NCI-H446 treated with DMSO at 0.1 percent for 48 hours (cell line): ENCODE results near the gene ERF.

ENCODE experiments used
- DNase-seq: peaks from one replicate; lab custom pipeline; 2025; lab: John Stamatoyannopoulos, UW

The ERF gene

DNA sequence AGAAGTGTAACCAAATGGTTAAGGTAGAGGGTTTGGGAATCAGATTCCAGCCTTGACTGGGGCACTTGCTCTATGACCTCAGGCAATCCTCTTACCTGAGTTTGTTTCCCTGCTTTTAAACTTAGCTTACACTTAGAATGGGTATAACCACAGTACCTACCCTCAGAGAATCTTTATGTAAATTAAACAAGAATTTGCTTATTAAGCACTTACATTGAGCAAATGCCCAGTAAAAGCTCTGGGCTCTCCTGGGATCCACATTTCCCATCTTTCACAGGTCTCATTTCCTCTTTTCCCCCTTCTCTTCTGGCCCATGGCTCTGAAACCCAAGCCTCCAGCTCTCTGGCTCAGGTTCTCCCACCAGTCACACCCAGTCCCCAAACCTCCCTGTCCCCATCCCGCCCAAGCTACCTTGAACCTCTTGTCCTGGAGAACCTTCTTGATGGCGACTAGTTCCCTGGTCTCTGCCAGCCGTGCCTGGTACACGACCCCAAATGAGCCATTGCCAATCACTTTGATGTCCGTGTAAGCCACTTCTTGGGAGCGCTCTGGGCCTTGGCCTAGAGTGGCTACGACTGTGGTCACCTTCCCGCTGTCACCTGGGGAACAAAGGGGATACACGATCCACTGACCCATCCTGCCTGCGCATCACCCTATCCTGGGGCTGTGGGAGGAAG is 15.2 kb downstream of the ERF start:
- no peak for DNase-seq

DNA sequence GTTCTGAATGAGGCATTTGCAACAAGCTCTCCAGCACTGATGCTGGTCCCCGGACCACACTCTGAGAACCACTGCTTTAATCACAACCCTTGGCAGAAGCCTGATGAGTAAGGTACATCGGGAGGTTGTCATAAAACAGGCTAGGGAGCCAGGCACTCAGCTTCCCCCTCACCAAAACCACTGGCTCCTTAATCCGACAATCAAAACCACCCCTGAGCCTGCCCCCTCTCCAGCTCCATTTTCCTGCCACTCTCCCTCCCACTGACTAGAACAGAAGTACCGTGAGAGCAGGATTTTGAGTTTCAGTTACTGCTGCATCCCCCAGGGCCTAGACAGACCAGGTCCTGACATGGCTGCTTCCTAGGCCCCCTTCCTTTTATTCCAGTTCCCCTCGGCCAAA is 19.7 kb downstream of the ERF start:
- no peak for DNase-seq

DNA sequence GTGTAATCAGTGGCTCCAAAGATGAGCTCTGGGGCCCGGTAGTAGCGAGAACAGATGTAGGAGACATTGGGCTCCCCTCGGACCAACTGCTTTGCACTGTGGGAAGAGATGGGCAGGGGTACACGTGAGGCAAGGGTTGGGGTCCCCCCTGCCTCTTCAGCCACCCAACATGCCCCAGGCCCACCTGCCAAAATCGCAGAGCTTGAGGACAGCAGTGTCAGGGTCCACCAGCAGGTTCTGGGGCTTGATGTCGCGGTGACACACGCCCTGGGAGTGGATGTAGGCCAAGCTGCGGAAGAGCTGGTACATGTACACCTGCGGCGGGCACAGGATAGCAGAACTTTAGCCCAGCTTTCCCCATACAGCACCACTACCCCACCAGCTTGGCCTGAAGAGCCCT is 20.6 kb downstream of the ERF start:
- DNase-seq: no peak

DNA sequence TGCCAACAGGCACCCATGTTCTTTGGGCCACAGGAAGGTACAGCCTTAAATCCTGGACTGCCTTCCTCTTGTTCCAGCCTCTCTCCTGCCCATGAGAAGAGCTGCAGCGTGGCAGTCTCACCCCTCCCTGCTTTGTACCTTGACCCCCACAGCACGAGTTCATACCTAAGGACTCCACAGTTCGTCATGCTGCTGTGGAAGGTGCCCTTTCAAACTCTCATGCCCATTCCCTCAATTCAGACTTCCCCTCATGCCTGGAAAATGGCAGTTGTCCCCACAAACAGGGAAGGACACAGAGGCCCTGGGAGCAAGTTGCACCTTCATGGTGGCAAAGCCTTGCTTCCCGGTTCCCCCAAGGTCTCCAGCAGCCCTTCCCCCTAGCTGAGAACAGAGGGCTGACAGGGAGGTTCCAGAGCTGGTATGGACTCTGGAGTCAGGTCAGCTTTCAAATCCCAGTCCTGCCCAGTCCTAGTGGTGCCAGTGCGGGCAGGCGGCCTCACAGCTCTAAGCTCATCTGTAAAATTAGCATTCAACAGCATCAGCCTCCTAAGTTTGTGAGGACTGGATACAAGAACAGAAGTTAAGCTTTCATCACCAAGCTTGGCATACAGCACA is 21.1 kb downstream of the ERF start:
- DNase-seq: no peak

DNA sequence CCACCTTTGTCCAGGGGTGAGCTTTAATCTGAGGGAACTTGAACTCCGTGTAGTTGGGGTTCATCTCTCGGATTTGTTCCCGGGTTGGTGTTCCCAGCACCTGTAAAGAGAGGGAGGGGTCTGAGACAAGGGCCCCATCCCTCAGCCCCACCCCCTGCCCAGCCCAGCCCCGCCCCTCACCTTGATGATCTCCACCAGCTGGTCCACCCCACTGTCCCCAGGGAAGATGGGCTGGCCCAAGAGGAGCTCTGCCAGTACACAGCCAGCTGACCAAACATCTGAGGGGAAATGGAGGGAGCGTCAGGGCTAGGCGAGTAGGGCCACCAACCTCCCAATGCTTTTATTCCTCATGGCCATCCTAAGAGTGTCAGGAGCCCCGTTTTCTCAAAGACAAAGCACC is 21.8 kb downstream of the ERF start:
- DNase-seq: no peak

DNA sequence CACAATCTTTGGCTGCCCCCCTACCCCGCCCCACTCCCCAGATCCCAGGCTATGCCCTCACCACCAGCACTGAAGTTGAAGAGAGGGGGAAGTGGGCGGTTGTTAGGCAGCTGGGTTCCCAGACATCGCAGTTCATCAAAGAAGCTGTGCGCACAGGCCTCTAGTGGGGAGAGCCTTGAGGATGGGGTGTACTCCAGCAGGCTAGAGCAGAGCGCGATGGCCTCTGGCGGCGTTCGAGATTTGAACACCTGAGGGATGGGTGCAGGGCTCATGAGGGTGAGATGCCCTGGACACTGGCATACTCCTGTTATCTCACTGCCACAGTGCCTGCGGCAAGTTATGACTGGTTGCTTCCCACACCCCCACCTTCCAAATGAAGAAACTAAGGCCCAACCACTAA is 22.5 kb downstream of the ERF start:
- no peak for DNase-seq

DNA sequence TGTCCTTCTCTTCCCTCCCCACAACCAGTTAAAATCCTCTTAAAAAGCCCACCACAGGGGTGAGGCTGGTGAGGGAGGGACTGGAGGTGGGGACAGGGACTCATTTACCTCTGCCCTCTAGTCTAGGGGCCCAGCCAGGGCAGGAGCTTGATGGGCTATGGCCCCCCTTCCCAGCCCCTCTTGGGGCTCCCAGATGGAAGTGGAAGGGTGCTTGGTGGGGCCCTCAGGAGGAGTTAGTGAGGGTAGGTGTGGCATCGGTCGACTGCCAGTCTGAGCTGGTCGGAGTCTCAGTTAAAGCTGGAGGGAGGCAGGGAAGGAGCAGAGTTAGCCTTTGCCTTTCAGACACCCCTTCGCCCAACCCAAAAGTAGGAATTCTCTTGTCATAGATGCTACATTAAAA is 24.4 kb downstream of the ERF start:
- DNase-seq: no peak

DNA sequence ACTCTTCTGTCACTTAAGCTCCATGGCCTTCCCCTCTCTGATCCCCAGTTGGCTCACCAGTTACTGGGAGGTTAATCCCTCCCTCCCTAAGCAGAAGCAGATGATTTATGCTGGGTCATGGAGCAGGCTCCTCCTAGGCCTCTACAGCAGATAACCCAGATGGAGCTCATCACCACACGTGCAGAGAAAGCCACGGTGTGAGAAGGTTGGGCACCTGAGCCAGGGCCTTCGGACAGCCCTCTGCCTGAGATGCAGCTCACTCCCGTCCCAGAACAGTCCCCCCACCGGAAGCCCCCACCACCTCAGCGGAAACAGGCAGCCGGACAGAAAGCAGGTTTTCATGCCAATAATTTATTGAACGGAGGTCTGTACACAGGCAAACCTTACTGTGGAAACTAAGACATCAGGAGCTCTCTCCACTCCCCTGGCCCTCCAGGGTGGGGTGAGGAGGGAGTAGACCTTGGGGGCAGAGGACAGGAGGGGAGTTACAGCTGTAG is 25.0 kb downstream of the ERF start:
- no peak for DNase-seq

DNA sequence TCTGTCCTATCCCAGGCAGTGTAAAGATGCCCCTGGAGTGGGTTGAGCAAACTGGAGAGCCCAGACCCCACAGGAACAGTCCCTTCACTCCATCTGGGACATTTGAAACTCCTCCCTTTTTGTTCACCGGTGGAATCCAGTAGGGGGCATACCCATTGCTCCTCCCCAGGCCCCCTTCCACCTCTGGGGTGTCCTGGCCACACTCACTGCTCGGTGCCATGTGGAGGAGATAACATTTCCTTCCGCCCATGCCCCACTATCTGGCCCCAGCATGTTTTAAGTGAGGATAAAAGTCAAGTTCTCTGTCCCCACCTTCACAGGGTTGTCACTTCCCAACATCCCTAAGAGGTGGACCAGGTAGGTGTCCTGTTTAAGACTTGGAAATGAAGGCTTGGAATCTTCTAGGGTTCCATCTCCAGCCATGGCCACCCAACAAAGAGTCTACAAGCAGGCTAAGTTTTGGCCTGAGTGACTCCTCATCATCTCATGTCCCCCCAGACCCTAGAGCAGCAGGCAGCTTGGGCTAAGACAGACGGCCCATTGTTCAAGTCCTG is 25.6 kb downstream of the ERF start:
- DNase-seq: no peak

DNA sequence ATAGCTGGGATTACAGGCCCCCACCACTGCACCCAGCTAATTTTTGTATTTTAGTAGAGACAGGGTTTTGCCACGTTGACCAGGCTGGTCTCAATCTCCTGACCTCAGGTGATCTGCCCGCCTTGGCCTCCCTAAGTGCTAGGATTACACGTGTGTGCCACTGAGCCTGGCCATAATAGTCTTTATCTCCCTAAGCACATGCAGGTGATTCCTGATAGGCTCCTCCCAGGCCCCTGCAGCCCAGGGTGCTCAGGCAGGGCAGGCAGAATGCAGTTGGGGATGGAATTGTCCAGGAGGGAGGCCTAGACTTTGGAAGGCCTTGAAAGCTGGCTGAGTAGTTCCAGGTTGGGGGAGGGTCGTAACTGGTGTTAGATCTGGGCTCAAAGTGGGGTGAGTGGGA is 26.3 kb downstream of the ERF start:
- DNase-seq: no peak

DNA sequence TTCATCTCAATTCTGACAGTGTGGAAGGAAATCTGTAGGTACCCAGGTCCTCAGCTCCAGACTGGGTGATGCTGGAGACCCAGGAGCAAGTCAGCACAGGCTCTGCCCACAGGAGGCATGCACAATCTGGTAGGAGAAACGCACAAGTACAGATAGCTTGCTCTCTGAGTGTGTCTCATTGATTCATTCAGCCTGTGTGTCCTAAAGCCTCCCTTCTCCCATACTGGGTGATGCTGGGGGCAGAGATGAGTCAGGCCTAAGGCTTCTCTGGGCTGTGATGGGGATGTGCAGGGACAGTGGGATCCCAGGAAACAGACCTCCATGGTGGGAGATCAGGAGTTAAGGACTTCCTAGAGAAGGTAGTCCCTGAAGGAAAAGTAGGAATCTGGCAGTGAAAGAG is 28.0 kb downstream of the ERF start:
- DNase-seq: no peak

DNA sequence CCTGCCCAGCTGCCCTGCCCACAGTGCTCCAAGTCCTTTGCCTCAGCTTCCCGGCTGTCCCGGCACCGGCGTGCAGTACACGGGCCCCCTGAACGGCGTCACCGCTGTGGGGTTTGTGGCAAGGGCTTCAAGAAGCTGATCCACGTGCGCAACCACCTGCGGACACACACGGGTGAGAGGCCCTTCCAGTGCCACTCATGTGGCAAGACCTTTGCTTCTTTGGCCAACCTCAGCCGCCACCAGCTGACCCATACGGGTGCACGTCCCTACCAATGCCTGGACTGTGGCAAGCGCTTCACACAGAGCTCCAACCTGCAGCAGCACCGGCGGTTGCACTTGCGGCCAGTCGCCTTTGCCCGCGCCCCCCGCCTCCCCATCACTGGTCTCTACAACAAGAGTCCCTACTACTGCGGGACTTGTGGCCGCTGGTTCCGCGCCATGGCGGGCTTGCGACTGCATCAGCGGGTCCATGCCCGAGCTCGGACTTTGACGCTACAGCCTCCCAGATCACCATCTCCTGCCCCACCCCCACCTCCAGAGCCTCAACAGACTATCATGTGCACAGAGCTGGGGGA is 29.1 kb downstream of the ERF start:
- no peak for DNase-seq

DNA sequence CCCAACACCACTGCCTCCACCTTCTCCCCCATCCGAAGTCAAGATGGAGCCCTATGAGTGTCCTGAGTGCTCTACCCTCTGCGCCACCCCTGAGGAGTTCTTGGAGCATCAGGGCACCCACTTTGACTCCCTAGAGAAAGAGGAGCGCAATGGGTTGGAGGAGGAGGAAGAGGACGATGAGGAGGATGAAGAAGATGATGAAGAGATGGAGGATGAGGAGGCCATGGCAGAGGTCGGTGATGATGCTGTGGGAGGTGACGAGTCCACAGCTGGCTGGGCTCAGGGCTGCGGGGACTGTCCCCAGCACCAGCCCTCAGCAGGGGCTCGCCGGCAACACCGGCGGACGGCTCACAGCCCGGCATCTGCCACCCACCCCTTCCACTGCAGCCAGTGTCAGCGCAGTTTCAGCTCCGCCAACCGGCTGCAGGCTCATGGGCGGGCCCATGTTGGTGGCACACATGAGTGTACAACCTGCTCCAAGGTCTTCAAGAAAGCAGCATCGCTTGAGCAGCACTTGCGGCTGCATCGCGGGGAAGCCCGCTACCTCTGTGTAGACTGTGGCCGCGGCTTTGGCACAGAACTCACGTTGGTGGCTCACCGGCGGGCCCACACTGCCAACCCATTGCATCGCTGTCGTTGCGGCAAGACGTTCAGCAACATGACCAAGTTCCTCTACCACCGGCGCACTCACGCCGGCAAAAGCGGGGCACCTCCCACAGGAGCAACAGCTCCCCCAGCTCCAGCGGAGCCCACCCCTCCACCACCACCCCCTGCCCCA is 29.8 kb downstream of the ERF start:
- no peak for DNase-seq

DNA sequence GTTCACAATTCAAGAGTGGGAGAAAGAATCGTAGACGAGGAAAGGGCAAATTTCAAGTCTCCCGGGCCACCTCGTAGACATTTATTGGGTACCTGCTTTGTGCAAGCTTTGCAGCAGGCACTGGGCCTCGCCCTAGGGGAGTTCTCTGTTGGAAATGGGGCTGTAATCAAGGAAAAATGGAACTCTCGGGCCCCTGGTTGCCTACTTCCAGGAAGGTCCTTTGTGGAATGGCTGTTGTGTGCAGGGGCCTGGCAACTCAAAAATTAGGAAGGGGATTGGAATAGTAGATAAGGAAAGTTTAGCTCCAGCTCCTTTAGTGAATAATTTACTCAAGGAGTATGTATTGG is 34.2 kb downstream of the ERF start:
- DNase-seq: no peak

DNA sequence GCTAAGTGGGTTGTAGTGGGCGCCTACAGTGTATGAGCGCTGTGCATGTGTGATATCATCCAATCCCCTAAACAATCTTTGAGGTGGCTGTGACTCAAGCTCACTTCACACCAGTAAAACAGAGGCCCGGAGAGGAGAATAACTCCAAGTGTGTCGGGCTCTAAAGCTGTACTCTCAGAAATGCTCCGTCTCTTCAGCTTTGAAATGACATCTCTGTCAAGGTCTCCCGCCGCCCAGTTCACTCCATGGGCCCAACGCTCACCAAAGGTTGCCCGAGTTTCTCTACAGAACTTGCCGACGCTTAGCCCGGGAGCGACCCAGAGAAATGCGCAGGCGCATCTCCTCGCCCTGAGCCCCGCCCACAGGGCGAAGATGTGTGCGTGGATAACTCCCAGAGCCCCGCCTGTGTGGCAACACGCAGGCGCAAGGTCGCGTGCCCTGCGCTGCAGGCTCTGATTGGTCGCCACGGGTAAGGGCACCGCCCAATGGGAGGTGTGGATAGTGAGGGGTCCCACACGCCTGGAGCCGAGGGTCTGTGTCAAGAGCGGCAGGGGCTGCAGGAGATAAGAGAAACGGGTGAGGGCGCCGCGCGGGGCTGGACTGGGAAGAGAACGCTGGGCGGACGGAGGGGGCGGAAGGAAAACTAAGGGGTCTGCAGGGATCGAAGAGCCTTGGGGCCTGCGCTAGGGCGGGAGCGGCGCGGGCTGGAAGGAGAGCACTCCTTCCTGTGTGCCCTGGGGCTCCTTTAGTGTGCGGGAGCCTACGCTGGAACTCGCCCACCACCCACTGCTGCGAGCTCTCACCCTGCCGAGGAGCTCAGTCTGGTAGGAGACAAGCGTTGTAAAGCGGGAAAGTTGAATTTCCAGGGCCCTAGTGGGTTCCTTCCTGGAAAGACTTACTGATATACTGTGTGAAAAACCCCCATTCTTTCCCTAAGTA is 34.8 kb downstream of the ERF start, which contains the start of gene ZNF526:
Gene ZNF526, plus strand, starts transcription at position 501 of the 939 bp plus-strand sequence. CDS start 4,092 bp downstream, outside the sequence.
- DNase-seq: peak; percentile 95

DNA sequence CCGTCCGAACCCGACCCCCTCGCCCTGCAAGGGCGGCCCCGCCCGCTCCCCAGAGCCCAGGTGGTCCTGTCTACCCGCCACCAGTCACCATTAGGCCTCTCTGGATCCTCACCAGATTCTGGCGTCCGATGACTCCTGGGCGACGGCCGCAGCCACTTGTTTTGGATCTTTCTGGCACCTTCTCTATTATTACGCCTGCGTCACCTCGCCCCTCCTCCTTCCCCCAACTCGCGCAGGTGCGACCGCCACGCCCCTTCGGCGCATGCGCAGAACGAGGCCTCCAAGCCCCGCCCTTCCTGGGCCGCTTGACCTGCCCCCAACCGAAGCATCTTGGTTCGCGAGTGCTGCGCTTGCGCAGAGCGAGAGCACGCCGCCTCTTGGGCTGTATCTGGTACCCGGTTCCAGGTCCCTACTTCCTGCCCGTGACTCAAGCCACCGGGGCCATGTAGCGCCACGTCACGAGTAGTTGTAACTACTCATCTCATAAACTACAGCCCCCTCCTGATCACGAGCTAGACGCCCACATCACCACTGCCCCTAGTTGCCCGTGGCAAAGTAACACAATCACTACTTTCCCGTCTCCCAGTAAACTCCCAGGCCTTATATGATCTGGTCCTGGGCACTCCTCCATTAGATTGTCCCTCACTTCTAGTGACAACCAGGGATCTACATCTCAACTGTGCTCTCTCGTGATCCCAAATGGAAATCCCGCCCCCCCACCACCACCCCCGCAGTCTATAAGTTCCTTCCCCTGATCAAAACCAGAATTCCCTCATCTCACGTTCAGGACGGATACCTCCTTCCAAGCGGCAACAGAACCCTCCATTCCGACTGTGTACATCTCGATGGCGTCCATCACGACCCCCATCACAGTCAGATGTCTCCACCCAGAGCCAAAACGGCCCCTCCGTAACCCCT is 37.1 kb downstream of the ERF start, which contains the start of gene DEDD2:
Gene DEDD2, minus strand, starts transcription at position 158 of the 918 bp plus-strand sequence. CDS start 670 bp downstream, outside the sequence.
- DNase-seq: peak; percentile 89

DNA sequence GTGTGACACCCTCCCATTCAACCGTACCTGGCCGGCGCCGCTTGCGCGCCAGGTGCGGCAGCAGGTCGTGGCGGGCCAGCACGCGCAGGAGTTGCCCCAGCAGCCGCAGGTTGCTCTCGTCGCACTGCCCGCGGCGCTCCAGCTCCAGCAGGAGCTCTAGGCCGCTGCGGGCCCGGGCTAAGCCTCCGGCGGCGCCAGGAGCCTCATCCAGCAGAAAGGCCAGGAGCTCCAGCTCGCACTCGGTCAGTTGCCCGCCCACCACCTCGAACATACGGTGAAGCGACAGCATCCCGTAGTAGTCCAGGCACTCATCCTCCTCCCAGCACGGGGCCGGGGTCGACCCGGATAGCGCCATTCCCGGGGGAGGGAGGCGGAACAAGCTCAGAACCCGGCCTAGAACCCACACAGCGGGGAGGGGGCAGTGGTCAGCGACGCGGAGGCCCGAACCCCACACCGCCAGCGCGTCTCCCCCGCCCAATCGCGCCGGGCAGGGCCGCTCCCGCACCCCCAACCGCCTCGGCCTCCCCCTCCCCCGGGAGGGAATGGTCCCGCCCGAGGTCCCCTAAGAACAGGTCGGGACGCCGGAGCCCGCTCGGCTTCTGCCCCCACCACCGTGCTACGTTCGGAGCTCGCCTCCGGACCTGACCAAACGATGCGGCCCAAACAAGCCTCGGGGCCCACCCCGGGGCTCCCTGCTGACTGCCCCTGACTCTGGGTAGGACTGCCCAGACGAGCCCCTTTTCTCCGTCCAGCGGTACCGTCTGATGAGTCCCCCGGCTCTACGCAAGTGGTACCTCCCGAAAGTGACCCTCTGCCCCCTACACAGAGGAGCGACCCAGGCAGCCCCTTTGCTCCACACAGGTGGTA is 38.0 kb downstream of the ERF start:
- DNase-seq: no peak

DNA sequence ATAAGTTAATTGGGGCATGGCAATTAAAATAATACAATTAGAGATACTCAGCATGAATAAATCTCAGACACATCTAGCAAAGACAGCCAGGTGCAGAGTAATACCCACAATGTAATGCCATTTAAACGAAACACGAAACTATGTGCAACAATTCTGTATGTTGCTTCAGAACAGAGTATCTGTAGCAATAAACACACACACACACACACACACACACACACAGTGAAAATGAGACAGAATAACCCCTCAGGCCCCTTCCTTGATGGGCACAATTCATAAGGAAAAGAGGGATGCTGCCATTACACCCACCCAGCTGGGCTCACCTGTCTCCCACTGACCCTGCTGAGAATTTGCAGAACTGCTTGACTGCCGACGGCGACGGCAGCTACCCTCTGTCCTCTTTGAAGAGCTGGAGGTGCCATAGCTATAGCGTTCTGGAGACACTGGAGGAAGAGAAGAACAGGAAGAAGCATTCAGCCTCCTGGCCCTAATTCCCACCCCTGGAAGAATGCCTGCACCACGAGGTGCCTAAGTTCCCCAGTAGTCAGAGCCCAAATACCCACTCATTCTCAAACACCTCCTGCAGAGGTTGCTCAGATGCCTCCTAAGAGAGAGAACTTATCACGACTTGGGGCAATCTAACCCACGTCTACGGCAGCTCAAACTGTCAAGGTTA is 40.0 kb downstream of the ERF start:
- no peak for DNase-seq

DNA sequence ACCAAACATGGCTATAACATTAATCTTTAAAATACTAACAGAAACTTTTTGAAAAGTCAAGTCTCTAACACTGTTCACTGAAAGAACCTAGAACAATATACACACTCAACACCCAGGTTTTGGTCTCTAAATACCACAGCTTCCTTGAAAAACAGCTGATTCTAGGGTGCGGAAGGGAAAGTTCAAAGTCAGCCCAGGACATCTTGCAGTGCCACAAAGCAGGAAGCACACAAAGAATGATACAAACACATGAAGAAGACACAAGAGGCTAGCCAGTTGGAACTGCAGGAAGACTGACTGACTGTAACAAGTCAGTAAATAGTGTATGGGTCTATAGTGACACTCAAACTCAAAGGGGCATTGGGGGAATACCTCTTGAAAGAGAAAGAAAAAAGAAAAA is 42.0 kb downstream of the ERF start:
- DNase-seq: no peak
